ENCODE data around the gene DCLK1.

- TF ChIP-seq, protein P1, sequence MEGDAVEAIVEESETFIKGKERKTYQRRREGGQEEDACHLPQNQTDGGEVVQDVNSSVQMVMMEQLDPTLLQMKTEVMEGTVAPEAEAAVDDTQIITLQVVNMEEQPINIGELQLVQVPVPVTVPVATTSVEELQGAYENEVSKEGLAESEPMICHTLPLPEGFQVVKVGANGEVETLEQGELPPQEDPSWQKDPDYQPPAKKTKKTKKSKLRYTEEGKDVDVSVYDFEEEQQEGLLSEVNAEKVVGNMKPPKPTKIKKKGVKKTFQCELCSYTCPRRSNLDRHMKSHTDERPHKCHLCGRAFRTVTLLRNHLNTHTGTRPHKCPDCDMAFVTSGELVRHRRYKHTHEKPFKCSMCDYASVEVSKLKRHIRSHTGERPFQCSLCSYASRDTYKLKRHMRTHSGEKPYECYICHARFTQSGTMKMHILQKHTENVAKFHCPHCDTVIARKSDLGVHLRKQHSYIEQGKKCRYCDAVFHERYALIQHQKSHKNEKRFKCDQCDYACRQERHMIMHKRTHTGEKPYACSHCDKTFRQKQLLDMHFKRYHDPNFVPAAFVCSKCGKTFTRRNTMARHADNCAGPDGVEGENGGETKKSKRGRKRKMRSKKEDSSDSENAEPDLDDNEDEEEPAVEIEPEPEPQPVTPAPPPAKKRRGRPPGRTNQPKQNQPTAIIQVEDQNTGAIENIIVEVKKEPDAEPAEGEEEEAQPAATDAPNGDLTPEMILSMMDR (IDR thresholded peaks at IDR 0.05) = no peak
- TF ChIP-seq POLR2AphosphoS5 (IDR thresholded peaks at IDR 0.05; ENCODE audit: low read depth, low read length) = no peak
Measured at GRCh38 chr13:36006894-36007675, 124.1 kb downstream of the DCLK1 start.
